ENCODE results near the gene C2orf72. TPM values are rescaled to one million over a fixed set of nuclear protein-coding genes. Genes with fewer than 3 reads are reported as not detected.

C2orf72 gene
- total and polyA plus RNA-seq, 2 of the 13 experiments (the other 11 are each of a cell fraction or from before 2014, with no cell fraction given) = 147 to 203 TPM

DNA sequence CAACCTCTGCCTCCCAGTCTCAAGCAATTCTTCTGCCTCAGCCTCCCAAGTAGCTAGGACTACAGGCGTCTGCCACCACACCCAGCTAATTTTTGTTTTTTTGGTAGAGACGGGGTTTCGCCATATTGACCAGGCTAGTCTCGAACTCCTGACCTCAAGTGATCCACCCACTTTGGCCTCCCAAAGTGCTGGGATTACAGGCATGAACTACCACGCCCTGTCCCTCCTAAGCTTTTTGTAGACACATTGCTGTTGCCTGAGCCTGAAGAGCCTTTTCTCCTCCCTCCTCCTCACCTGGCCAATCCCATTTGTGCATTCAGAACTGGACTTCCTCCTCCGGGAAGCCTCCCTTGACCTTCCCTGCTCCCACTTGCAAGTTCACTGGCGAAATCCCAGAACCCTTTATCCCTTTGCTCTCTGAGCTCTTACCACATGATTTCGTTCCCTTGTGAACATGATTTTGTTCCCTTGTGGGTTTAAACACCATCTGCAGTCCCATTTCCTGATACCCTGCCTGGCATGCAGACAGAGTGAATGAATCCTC, 2.6 kb downstream of the C2orf72 start (continued):
- TF ChIP-seq, protein P1, sequence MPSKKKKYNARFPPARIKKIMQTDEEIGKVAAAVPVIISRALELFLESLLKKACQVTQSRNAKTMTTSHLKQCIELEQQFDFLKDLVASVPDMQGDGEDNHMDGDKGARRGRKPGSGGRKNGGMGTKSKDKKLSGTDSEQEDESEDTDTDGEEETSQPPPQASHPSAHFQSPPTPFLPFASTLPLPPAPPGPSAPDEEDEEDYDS (CRISPR knock-in tag; IDR thresholded peaks at IDR 0.05) = peak; percentile 71; the same call in 1 of the 2 replicates
- TF ChIP-seq RARA (CRISPR knock-in tag; IDR thresholded peaks at IDR 0.05) (peak; percentile 84), ARID2 (CRISPR knock-in tag; IDR thresholded peaks at IDR 0.05; ENCODE audit: borderline replicate concordance) (no peak), MTA3 (CRISPR knock-in tag; IDR thresholded peaks at IDR 0.05) (no peak), TOE1 (CRISPR knock-in tag; IDR thresholded peaks at IDR 0.05) (no peak), GZF1 (CRISPR knock-in tag; IDR thresholded peaks at IDR 0.05) (no peak), ATAD3A (CRISPR knock-in tag; IDR thresholded peaks at IDR 0.05) (no peak), MEIS2 (CRISPR knock-in tag; IDR thresholded peaks at IDR 0.05) (no peak), PHF21A (CRISPR knock-in tag; IDR thresholded peaks at IDR 0.05) (peak; percentile 42; the same call in 1 of the 2 replicates), SRY (CRISPR knock-in tag; IDR thresholded peaks at IDR 0.05) (no peak), IRX3 (CRISPR knock-in tag; IDR thresholded peaks at IDR 0.05; ENCODE audit: borderline replicate concordance, low read depth) (no peak), JUNB (CRISPR knock-in tag; IDR thresholded peaks at IDR 0.05; ENCODE audit: borderline replicate concordance) (no peak), ZNF562 (CRISPR knock-in tag; IDR thresholded peaks at IDR 0.05; ENCODE audit: borderline replicate concordance) (no peak), KLF15 (CRISPR knock-in tag; IDR thresholded peaks at IDR 0.05; ENCODE audit: borderline replicate concordance) (no peak), SMC3 (IDR thresholded peaks at IDR 0.05; ENCODE audit: low read length) (no peak), HNF4A (CRISPR knock-in tag; IDR thresholded peaks at IDR 0.05) (peak; percentile 79)
- TF ChIP-seq, protein P2, sequence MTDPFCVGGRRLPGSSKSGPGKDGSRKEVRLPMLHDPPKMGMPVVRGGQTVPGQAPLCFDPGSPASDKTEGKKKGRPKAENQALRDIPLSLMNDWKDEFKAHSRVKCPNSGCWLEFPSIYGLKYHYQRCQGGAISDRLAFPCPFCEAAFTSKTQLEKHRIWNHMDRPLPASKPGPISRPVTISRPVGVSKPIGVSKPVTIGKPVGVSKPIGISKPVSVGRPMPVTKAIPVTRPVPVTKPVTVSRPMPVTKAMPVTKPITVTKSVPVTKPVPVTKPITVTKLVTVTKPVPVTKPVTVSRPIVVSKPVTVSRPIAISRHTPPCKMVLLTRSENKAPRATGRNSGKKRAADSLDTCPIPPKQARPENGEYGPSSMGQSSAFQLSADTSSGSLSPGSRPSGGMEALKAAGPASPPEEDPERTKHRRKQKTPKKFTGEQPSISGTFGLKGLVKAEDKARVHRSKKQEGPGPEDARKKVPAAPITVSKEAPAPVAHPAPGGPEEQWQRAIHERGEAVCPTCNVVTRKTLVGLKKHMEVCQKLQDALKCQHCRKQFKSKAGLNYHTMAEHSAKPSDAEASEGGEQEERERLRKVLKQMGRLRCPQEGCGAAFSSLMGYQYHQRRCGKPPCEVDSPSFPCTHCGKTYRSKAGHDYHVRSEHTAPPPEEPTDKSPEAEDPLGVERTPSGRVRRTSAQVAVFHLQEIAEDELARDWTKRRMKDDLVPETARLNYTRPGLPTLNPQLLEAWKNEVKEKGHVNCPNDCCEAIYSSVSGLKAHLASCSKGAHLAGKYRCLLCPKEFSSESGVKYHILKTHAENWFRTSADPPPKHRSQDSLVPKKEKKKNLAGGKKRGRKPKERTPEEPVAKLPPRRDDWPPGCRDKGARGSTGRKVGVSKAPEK (CRISPR knock-in tag; IDR thresholded peaks at IDR 0.05; ENCODE audit: borderline replicate concordance) = peak; percentile 81; the same call in 1 of the 2 replicates
- TF ChIP-seq, protein P3, sequence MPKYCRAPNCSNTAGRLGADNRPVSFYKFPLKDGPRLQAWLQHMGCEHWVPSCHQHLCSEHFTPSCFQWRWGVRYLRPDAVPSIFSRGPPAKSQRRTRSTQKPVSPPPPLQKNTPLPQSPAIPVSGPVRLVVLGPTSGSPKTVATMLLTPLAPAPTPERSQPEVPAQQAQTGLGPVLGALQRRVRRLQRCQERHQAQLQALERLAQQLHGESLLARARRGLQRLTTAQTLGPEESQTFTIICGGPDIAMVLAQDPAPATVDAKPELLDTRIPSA (CRISPR knock-in tag; IDR thresholded peaks at IDR 0.05; ENCODE audit: borderline replicate concordance) = no peak
- TF ChIP-seq, protein P4, sequence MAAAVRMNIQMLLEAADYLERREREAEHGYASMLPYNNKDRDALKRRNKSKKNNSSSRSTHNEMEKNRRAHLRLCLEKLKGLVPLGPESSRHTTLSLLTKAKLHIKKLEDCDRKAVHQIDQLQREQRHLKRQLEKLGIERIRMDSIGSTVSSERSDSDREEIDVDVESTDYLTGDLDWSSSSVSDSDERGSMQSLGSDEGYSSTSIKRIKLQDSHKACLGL (CRISPR knock-in tag; IDR thresholded peaks at IDR 0.05) = no peak
- TF ChIP-seq, protein P5, sequence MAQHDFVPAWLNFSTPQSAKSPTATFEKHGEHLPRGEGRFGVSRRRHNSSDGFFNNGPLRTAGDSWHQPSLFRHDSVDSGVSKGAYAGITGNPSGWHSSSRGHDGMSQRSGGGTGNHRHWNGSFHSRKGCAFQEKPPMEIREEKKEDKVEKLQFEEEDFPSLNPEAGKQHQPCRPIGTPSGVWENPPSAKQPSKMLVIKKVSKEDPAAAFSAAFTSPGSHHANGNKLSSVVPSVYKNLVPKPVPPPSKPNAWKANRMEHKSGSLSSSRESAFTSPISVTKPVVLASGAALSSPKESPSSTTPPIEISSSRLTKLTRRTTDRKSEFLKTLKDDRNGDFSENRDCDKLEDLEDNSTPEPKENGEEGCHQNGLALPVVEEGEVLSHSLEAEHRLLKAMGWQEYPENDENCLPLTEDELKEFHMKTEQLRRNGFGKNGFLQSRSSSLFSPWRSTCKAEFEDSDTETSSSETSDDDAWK (CRISPR knock-in tag; IDR thresholded peaks at IDR 0.05) = no peak
- TF ChIP-seq, protein P6, sequence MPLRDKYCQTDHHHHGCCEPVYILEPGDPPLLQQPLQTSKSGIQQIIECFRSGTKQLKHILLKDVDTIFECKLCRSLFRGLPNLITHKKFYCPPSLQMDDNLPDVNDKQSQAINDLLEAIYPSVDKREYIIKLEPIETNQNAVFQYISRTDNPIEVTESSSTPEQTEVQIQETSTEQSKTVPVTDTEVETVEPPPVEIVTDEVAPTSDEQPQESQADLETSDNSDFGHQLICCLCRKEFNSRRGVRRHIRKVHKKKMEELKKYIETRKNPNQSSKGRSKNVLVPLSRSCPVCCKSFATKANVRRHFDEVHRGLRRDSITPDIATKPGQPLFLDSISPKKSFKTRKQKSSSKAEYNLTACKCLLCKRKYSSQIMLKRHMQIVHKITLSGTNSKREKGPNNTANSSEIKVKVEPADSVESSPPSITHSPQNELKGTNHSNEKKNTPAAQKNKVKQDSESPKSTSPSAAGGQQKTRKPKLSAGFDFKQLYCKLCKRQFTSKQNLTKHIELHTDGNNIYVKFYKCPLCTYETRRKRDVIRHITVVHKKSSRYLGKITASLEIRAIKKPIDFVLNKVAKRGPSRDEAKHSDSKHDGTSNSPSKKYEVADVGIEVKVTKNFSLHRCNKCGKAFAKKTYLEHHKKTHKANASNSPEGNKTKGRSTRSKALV (CRISPR knock-in tag; IDR thresholded peaks at IDR 0.05) = no peak
- TF ChIP-seq, protein P7, sequence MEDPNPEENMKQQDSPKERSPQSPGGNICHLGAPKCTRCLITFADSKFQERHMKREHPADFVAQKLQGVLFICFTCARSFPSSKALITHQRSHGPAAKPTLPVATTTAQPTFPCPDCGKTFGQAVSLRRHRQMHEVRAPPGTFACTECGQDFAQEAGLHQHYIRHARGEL (CRISPR knock-in tag; IDR thresholded peaks at IDR 0.05) = no peak

Measured in HepG2 (cell line).